Psoas muscle (tissue), 8 donors: ENCODE data around the gene C2CD4C. TPM values are rescaled to one million over a fixed set of nuclear protein-coding genes. Genes with fewer than 3 reads are reported as not detected.
A peak's percentile ranks its signal among the peaks of the same experiment; 100 is the strongest.

Experiments
- ATAC-seq, 4 donors: fragments of 200-7000 bp; cut with Tn5 transposase; one replicate each; pipeline ENCODE4 v1.9.1; 2020; ENCODE audit warnings: moderate library complexity in 3 of 4, mild to moderate bottlenecking in 2 of 4
- DNase-seq, 2 donors: peaks; one replicate each; pipeline ENCODE4 v3.0.0-alpha.2; 2020
- H3K27ac ChIP-seq: fragments of 200-600 bp; one replicate; pipeline ENCODE4 v1.8.0; 2022
- H3K27me3 ChIP-seq, 3 donors: fragments of 200-600 bp in 1 of 3; one replicate each; pipeline versions ENCODE4 v1.6.1 to v1.8.0; 2013 to 2022; ENCODE audit warnings: low read length in 2 of 3, mild to moderate bottlenecking in 2 of 3, moderate library complexity in 1 of 3; ENCODE audit not compliant: insufficient read depth in 3 of 3
- H3K36me3 ChIP-seq, 2 donors: fragments of 200-600 bp in 1 of 2; one replicate each; pipeline versions ENCODE4 v1.6.1 to v1.8.0; 2013 to 2022; ENCODE audit warnings: low read depth in 1 of 2, mild to moderate bottlenecking in 1 of 2, moderate library complexity in 1 of 2; ENCODE audit not compliant: insufficient read depth in 1 of 2
- H3K4me1 ChIP-seq: fragments of 200-600 bp; one replicate; pipeline ENCODE4 v1.8.0; 2022
- H3K4me3 ChIP-seq: fragments of 200-600 bp; one replicate; pipeline ENCODE4 v1.8.0; 2022; ENCODE audit warnings: mild to moderate bottlenecking
- H3K9me3 ChIP-seq: fragments of 200-600 bp; one replicate; pipeline ENCODE4 v1.8.0; 2022
- CTCF ChIP-seq: fragments of 200-600 bp; IDR thresholded peaks from one replicate; pipeline ENCODE4 v1.8.0; 2022; ENCODE audit warnings: antibody characterized with exemption
- WGBS, 3 donors: extraction: QIAGEN DNeasy Blood & Tissue Kit; methylation state at CpG; one replicate each; pipeline versions ENCODE4 v1.1.6 to v1.1.7; 2013; 5-methylcytosine and 5-hydroxymethylcytosine counted together
- intact Hi-C, 2 donors: fragments of 100-400 bp; cut with DNase I; formaldehyde crosslinking; loops; one replicate each; pipeline versions ENCODE4 v1.11.0 to v1.14.2; 2022
- polyA plus RNA-seq, 3 donors: library from polyadenylated mRNA; stranded (reverse); fragments of 200-250 nt; gene quantifications; one replicate each; pipeline ENCODE4 v1.2.3, GENCODE V29; 2013
- total RNA-seq, 4 donors: library from RNA; stranded (reverse); fragmentation: NEBNext Ultra II Directional in 2 of 4; extraction: Animal tissue kit (Norgen Biotek cat#: 25700) in 2 of 4; gene quantifications; one replicate each; pipeline versions ENCODE4 v1.2.1 to v1.2.4, GENCODE V29; 2021 to 2023
- donor health status: healthy with polysubstance abuse.
- donor health status: DM: no; HTN: no; CAD: no; lungs with moderate emphysema.
- donor health status: Bipolar disorder and iron deficiency.
- donor health status: healthy.
- donor health status: DM: yes; HTN: yes; CAD: no.
- donor health status: DM: no; HTN: no; CAD: no.
- donor health status: DM: no; HTN: no; CAD: no.
- donor health status: DM: yes; HTN: yes; CAD: no.

The C2CD4C gene
- total and polyA plus RNA-seq, 7 donors, result 0.47 to 1.3 (median 0.97) TPM

- WGBS, 3 donors, result 3 to 8% (median 6%) methylated on average over 14 of the region's 14 CpGs
- DNase-seq, result peak; percentile 53 to 78
These were observed 36.5 kb downstream of the C2CD4C start for GRCh38 chr19:372306-372890.

GRCh38 chr19:371501-372168, 37.3 kb downstream of the C2CD4C start:
- H3K27ac ChIP-seq, result no peak overlapping the region
- ATAC-seq, result no peak
- no peaks in the 10 kb centered on the region for H3K4me1 ChIP-seq
- H3K4me3 ChIP-seq, result no peak overlapping the region
- H3K36me3 ChIP-seq, result no peaks in the 10 kb centered on the region
- no peak for TF ChIP-seq CTCF
- no peak for DNase-seq
- no peaks in the 10 kb centered on the region for H3K9me3 ChIP-seq
- H3K27me3 ChIP-seq, result peaks cover 0 to 52% (median 13%) of the 10 kb centered on the region in 3 donors
- intact Hi-C loops, result no loop called here
- 19 to 21% (median 20%) methylated on average over 17 of the region's 17 CpGs for WGBS, 3 donors

More at GRCh38 chr19:372306-372890, 36.5 kb downstream of the C2CD4C start:
- H3K27me3 ChIP-seq, result peaks cover 0 to 47% (median 13%) of the 10 kb centered on the region in 3 donors
- no peak for TF ChIP-seq CTCF
- H3K27ac ChIP-seq, result no peak overlapping the region
- intact Hi-C loops, result no loop called here
- peak in 3 of 4 donors; percentile 32 to 56 (median 49) for ATAC-seq
- no peaks in the 10 kb centered on the region for H3K36me3 ChIP-seq
- no peaks in the 10 kb centered on the region for H3K4me1 ChIP-seq
- H3K9me3 ChIP-seq, result no peaks in the 10 kb centered on the region
- no peak overlapping the region for H3K4me3 ChIP-seq

GRCh38 chr19:370641-371330, 38.2 kb downstream of the C2CD4C start:
- intact Hi-C loops, result no loop called here
- Histone ChIP-seq H3K9me3 (no peaks in the 10 kb centered on the region), H3K4me1 (no peaks in the 10 kb centered on the region), H3K27ac (no peak overlapping the region), H3K27me3 (peaks cover 0 to 52% (median 13%) of the 10 kb centered on the region in 3 donors), H3K4me3 (no peak overlapping the region), H3K36me3 (no peaks in the 10 kb centered on the region)
- no peak for ATAC-seq
- no peak for DNase-seq
- 81 to 82% (median 81%) methylated on average over 43 of the region's 43 CpGs for WGBS, 3 donors
- no peak for TF ChIP-seq CTCF

GRCh38 chr19:369876-370275, 39.1 kb downstream of the C2CD4C start:
- ATAC-seq (no peak), DNase-seq (no peak)
- Histone ChIP-seq H3K4me1 (no peaks in the 10 kb centered on the region), H3K36me3 (no peaks in the 10 kb centered on the region), H3K27ac (no peak overlapping the region), H3K9me3 (no peaks in the 10 kb centered on the region), H3K27me3 (peaks cover 0 to 43% (median 12%) of the 10 kb centered on the region in 3 donors), H3K4me3 (no peak overlapping the region)
- no peak for TF ChIP-seq CTCF
- 88 to 95% (median 89%) methylated on average over 14 of the region's 14 CpGs for WGBS, 3 donors
- intact Hi-C loops, result no loop called here
